Measurements from ENCODE around the gene NIM1K. TPM values are rescaled to one million over a fixed set of nuclear protein-coding genes. Genes with fewer than 3 reads are reported as not detected.
"Not testable (repeated sequence)": the region's sequence is repeated elsewhere in the genome, so short reads cannot be mapped to it uniquely, and the experiment has no call there.

The NIM1K gene
- total RNA-seq, 1 donor from 2014 or later, result 4.8 TPM

DNA sequence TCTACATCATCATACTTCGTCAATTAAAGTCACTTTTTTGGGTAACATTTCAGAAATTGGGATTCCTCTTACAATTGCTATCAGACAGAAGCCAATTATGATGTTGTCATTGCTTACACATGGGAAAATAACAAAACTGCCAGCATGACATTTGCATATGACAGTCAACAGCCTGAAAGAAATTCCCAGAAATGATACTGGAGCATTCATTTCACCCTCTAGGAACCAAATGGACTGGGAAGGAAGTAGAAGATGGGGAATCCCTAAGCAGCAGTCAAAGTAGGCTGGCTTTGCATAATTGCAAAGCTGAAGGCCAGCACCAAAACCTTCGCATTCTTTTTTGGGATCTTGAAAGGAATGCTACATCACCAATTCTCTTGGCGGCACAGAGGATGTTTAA lies 110.5 kb downstream of the NIM1K start:
- intact Hi-C loops (cut with DNase I), result no loop called here
- no peaks in the 10 kb centered on the region for H3K27me3 ChIP-seq (ENCODE audit: low read depth)
- H3K27ac ChIP-seq, result no peak overlapping the region
- TF ChIP-seq, protein P1, sequence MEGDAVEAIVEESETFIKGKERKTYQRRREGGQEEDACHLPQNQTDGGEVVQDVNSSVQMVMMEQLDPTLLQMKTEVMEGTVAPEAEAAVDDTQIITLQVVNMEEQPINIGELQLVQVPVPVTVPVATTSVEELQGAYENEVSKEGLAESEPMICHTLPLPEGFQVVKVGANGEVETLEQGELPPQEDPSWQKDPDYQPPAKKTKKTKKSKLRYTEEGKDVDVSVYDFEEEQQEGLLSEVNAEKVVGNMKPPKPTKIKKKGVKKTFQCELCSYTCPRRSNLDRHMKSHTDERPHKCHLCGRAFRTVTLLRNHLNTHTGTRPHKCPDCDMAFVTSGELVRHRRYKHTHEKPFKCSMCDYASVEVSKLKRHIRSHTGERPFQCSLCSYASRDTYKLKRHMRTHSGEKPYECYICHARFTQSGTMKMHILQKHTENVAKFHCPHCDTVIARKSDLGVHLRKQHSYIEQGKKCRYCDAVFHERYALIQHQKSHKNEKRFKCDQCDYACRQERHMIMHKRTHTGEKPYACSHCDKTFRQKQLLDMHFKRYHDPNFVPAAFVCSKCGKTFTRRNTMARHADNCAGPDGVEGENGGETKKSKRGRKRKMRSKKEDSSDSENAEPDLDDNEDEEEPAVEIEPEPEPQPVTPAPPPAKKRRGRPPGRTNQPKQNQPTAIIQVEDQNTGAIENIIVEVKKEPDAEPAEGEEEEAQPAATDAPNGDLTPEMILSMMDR (IDR thresholded peaks at IDR 0.05), result no peak
- no peaks in the 10 kb centered on the region for H3K9me3 ChIP-seq
- DNase-seq (no peak), ATAC-seq (no peak)
- H3K4me3 ChIP-seq, result no peak overlapping the region
- peaks cover 17% of the 10 kb centered on the region for H3K4me1 ChIP-seq
- H3K36me3 ChIP-seq, result peaks cover 17% of the 10 kb centered on the region

DNA sequence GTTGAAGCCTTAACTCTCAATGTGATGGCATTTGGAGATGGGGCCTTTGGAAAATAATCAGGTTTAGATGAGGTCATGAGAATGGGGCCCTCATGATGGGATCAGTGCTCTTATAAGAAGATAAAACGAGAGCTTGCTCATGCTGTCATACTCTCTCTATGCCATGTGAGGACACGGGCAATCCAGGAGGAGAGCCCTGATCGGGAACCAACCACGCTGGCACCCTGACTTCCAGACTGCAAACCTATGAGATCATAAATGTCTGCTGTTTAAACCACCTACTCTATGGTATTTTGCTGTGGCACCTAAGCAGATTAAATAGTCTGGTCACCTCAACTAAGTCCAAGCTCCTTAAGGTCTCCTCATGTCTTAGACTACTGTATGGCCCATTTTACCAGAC lies 111.2 kb downstream of the NIM1K start:
- TF ChIP-seq, protein P1 (IDR thresholded peaks at IDR 0.05), result no peak
- Histone ChIP-seq H3K4me1 (peaks cover 17% of the 10 kb centered on the region), H3K27me3 (ENCODE audit: low read depth) (no peaks in the 10 kb centered on the region), H3K27ac (no peak overlapping the region), H3K4me3 (no peak overlapping the region), H3K9me3 (no peaks in the 10 kb centered on the region), H3K36me3 (peaks cover 9% of the 10 kb centered on the region)
- intact Hi-C loops (cut with DNase I), result no loop called here
- ATAC-seq (no peak), DNase-seq (no peak)

DNA sequence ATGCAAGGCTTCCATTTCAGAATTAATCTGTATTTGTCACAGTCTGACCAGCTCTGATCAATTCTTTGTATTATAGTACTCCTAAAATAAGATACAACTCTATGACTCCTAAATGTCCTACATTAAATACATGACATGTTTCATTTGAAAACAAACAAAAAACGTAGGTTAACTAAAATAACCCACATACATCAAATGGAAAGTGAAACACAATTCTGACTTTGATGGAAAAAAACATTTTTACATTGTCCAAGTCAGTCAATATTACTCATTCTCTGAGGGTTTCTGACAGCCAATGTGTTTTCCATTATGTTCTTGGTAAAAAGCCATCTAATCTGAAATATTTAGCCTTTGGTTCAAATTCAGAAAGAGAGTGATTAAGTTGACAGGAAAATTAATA lies 112.5 kb downstream of the NIM1K start:
- intact Hi-C loops (cut with DNase I), result no loop called here
- TF ChIP-seq, protein P1 (IDR thresholded peaks at IDR 0.05), result no peak
- H3K27me3 ChIP-seq (ENCODE audit: low read depth), result no peaks in the 10 kb centered on the region
- DNase-seq (no peak), ATAC-seq (no peak)
- H3K27ac ChIP-seq, result no peak overlapping the region
- H3K4me1 ChIP-seq, result peaks cover 25% of the 10 kb centered on the region
- H3K9me3 ChIP-seq, result no peaks in the 10 kb centered on the region
- H3K36me3 ChIP-seq, result no peaks in the 10 kb centered on the region
- H3K4me3 ChIP-seq, result no peak overlapping the region

DNA sequence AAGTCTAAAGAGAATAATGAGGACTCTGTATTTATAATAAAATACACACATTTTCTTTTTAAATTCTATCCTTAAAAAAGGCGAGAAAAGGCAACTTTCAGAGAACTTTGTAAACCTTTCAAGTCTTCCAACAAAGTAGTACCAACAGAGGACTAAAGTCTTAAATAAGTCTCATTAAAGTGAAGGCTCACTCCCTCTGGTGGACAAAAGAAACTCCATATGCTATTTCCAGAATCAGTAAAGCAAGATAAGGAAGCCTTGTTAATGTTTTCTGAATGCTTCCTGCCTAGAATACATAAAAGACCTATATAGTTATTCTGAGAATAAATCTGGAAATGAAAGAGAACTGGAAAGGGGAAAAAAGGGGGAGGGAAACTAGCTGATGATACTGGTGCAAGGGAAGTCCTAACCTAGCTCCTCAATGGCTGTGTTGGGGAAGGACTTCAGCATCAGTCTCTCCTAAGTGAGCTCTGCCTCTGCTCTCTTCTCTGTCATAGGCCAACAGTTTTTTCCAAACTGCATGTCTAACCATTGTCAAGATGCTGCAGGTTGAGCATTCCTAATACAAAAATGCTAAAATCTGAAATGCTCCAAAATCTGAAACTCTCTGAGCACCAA lies 114.0 kb downstream of the NIM1K start:
- TF ChIP-seq, protein P1 (IDR thresholded peaks at IDR 0.05), result peak; percentile 60
- Histone ChIP-seq H3K27ac (no peak overlapping the region), H3K4me1 (peaks cover 29% of the 10 kb centered on the region), H3K36me3 (no peaks in the 10 kb centered on the region), H3K4me3 (no peak overlapping the region), H3K27me3 (ENCODE audit: low read depth) (no peaks in the 10 kb centered on the region), H3K9me3 (no peaks in the 10 kb centered on the region)
- intact Hi-C loops (cut with DNase I), result no loop called here
- DNase-seq, result no peak
- peak in 1 of 2 donors; percentile 61 for ATAC-seq

DNA sequence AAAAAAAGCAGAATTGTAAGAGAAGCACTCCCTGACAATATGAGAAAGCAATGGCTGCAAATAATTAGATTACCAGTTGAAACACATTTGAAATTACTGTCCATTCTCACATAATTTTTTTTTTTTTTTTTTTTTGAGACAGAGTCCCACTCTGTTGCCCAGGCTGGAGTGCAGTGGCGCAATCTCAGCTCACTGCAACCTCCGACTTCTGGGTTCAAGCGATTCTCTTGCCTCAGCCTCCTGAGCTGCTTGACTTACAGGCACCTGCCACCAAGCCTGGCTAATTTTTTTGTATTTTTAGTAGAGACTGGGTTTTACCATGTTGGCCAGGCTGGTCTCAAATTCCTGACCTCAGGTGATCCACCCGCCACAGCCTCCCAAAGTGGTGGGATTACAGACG lies 114.9 kb downstream of the NIM1K start:
- H3K36me3 ChIP-seq; H3K27me3 ChIP-seq (ENCODE audit: low read depth); H3K27ac ChIP-seq; ATAC-seq; DNase-seq; H3K9me3 ChIP-seq; H3K4me3 ChIP-seq; intact Hi-C loops (cut with DNase I): not testable (repeated sequence)
- peaks cover 29% of the 10 kb centered on the region for H3K4me1 ChIP-seq

DNA sequence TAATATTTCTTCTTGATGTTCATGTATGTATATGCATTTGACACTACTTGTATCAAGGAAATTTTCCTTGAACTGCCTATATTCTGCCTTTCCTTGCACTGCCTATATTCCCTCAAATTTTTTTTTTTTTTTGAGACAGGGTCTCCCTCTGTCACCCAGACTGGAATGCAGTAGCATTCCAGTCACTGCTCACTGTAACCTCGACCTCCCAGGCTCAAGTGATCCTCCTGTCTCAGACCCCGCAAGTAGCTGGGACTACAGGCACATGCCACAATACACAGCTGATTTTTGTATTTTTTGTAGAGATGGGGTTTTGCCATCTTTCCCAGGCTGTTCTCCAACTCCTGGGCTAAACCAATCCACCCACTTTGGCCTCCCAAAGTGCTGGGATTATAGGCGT lies 117.1 kb downstream of the NIM1K start:
- intact Hi-C loops (cut with DNase I), result no loop called here
- Histone ChIP-seq H3K27me3 (ENCODE audit: low read depth) (no peaks in the 10 kb centered on the region), H3K9me3 (no peaks in the 10 kb centered on the region), H3K4me3 (peak overlapping the region; percentile 72), H3K4me1 (peaks cover 29% of the 10 kb centered on the region), H3K36me3 (no peaks in the 10 kb centered on the region), H3K27ac (no peak overlapping the region)
- DNase-seq, result no peak
- TF ChIP-seq, protein P1 (IDR thresholded peaks at IDR 0.05), result no peak
- no peak for ATAC-seq
